GM12878 (cell line): ENCODE measurements around the gene SGTA. TPM values are rescaled to one million over a fixed set of nuclear protein-coding genes. Genes with fewer than 3 reads are reported as not detected.

ENCODE experiments used
- ATAC-seq: fragments of 200-7000 bp; cut with Tn5 transposase; 3 replicates; pipeline ENCODE4 v1.9.1; 2020; ENCODE audit warnings: mild to moderate bottlenecking, moderate library complexity
- BruUV-seq: library from RNA; stranded (reverse); fragments of 400-500 nt; replicated peaks from 2 replicates; lab custom pipeline; 2021; lab: Mats Ljungman, UMichigan
- CTCF ChIA-PET: fragments of 300-600 bp; sonication (Branson Sonifier 250); formaldehyde crosslinking; extraction: SDS; loops from one replicate; lab custom pipeline; 2021; ENCODE audit warnings: inconsistent platforms; lab: Yijun Ruan, JAX
- POLR2A ChIA-PET: fragments of 350-600 bp; formaldehyde crosslinking; extraction: SDS; loops from one replicate; lab custom pipeline; 2021; ENCODE audit warnings: inconsistent platforms; lab: Charles Lee
- RAD21 ChIA-PET: fragments of 300-600 bp; sonication (Branson Sonifier 250); formaldehyde crosslinking; loops from one replicate; lab custom pipeline; 2023; ENCODE audit warnings: antibody characterized with exemption; ENCODE audit not compliant: unreplicated experiment; lab: Charles Lee
- SMC1A ChIA-PET: fragments of 300-600 bp; sonication (Branson Sonifier 250); formaldehyde crosslinking; loops from one replicate; lab custom pipeline; 2023; ENCODE audit not compliant: unreplicated experiment, uncharacterized antibody; lab: Charles Lee
- DNase-seq: peaks from one replicate; pipeline ENCODE4 v3.0.0-alpha.2; 2011; ENCODE audit warnings: low read depth, low spot score
- FAIRE-seq: peaks from 3 replicates; lab custom pipeline; 2011; peaks lifted over from hg19 to GRCh38; lab: Jason Lieb, UNC
- H2AFZ ChIP-seq: 2 replicates; pipeline ENCODE4 v1.6.0; 2011; ENCODE audit warnings: low read depth, low read length, control low read depth; ENCODE audit not compliant: control insufficient read depth
- H3K27ac ChIP-seq: 2 replicates; pipeline ENCODE4 v1.5.1; 2011; ENCODE audit warnings: control low read depth; ENCODE audit not compliant: control insufficient read depth, insufficient read depth
- H3K27me3 ChIP-seq, 2 experiments: replicated peaks in 1 of 2; 2 replicates each; pipeline versions ENCODE4 v1.6.0 to v1.6.1; 2011; ENCODE audit warnings: low read length in 1 of 2; ENCODE audit not compliant: control insufficient read depth in 2 of 2, insufficient read depth in 2 of 2
- H3K36me3 ChIP-seq, 2 experiments: 2 replicates each; pipeline ENCODE4 v1.5.1; 2011; ENCODE audit warnings: low read length in 1 of 2; ENCODE audit not compliant: control insufficient read depth in 2 of 2, insufficient read depth in 2 of 2
- H3K4me1 ChIP-seq: 2 replicates; pipeline ENCODE4 v1.6.1; 2011; ENCODE audit warnings: mild to moderate bottlenecking, low read length, moderate library complexity, mixed read lengths; ENCODE audit not compliant: control insufficient read depth, insufficient read depth
- H3K4me2 ChIP-seq: 2 replicates; pipeline ENCODE4 v1.6.0; 2011; ENCODE audit warnings: control low read depth; ENCODE audit not compliant: control insufficient read depth, insufficient read depth
- H3K4me3 ChIP-seq: fragments of 200-600 bp; sonication (generic); 2 replicates; pipeline ENCODE4 v1.5.1; 2016
- H3K79me2 ChIP-seq: 2 replicates; pipeline ENCODE4 v1.6.0; 2011; ENCODE audit warnings: low read length; ENCODE audit not compliant: control insufficient read depth, insufficient read depth
- H3K9ac ChIP-seq: 2 replicates; pipeline ENCODE4 v1.8.0; 2011; ENCODE audit warnings: low read length, control low read depth, mixed read lengths; ENCODE audit not compliant: control insufficient read depth, insufficient read depth
- H3K9me3 ChIP-seq: replicated peaks from 3 replicates; pipeline ENCODE4 v1.5.1; 2011; ENCODE audit warnings: mild to moderate bottlenecking, low read length; ENCODE audit not compliant: control insufficient read depth, insufficient read depth
- H4K20me1 ChIP-seq: 2 replicates; pipeline ENCODE4 v1.6.0; 2011; ENCODE audit not compliant: control insufficient read depth, insufficient read depth
- CBFB ChIP-seq: IDR thresholded peaks from 2 replicates; pipeline ENCODE4 v1.6.1; 2016; ENCODE audit warnings: antibody characterized with exemption, low read depth
- CHD4 ChIP-seq: fragments of 200-600 bp; sonication (generic); IDR thresholded peaks from 2 replicates; pipeline ENCODE4 v1.6.1; 2016; ENCODE audit warnings: mild to moderate bottlenecking
- CREM ChIP-seq: IDR thresholded peaks from 2 replicates; pipeline ENCODE4 v1.6.1; 2014; ENCODE audit warnings: antibody characterized with exemption, low read depth
- E4F1 ChIP-seq: fragments of 450-650 bp; IDR thresholded peaks from 2 replicates; pipeline ENCODE4 v1.6.1; 2018; ENCODE audit warnings: borderline replicate concordance, mild to moderate bottlenecking; ENCODE audit not compliant: partially characterized antibody
- RELA ChIP-seq: fragments of 450-650 bp; IDR thresholded peaks from 2 replicates; pipeline ENCODE4 v1.8.0; 2014; ENCODE audit warnings: borderline replicate concordance; ENCODE audit not compliant: partially characterized antibody
- SRF ChIP-seq, 2 experiments: IDR thresholded peaks; 2 replicates each; pipeline ENCODE4 v1.6.1; 2011; ENCODE audit warnings: low read depth in 2 of 2, low read length in 2 of 2, mild to moderate bottlenecking in 1 of 2, moderate library complexity in 1 of 2
- SUZ12 ChIP-seq: fragments of 200-600 bp; sonication (generic); IDR thresholded peaks from one replicate; pipeline ENCODE4 v1.6.1; 2018; ENCODE audit warnings: antibody characterized with exemption, mild to moderate bottlenecking; ENCODE audit not compliant: unreplicated experiment
- ZBTB4 ChIP-seq: fragments of 450-650 bp; formaldehyde crosslinking; IDR thresholded peaks from 2 replicates; pipeline ENCODE4 v1.4.0; 2022; ENCODE audit warnings: mild to moderate bottlenecking, moderate library complexity
- WGBS: methylation state at CpG from one replicate; pipeline ENCODE4 v1.1.6; 2016; ENCODE audit warnings: low lambda C conversion rate; ENCODE audit not compliant: insufficient replicate concordance, insufficient coverage; ENCODE audit errors: missing lambda C conversion rate; 5-methylcytosine and 5-hydroxymethylcytosine counted together
- in situ Hi-C: fragments of 300-500 bp; cut with MboI; formaldehyde crosslinking; loops from 9 replicates; pipeline ENCODE4 v1.14.3; 2018; ENCODE audit warnings: mixed read lengths
- intact Hi-C: fragments of 100-400 bp; cut with micrococcal nuclease; formaldehyde crosslinking; loops from one replicate; pipeline ENCODE4 v1.14.2; 2022; ENCODE audit not compliant: unreplicated experiment
- polyA plus RNA-seq, 11 experiments: library from polyadenylated mRNA; depleted of rRNA in 4 of 11; unstranded in 6 of 11; stranded (reverse) in 5 of 11; fragments of >200 nt; fragmentation: Nextera tagmentation in 4 of 11; fragmentation: Illumina TruSeq in 1 of 11; extraction: Ambion mirVana in 4 of 11; extraction: Trizol in 1 of 11; gene quantifications; 1 replicate in 1 of 11; 2 replicates in 10 of 11; pipeline versions ENCODE4 v1.2.1 to v1.2.3, GENCODE V29; 2011 to 2016; ENCODE audit warnings: inconsistent platforms in 2 of 11, missing spikeins in 2 of 11, low read depth in 1 of 11
- total RNA-seq, 4 experiments: library from RNA; depleted of rRNA in 3 of 4; stranded (reverse); fragments of >200 nt in 3 of 4; fragmentation: Illumina TruSeq in 1 of 4; extraction: Trizol in 1 of 4; gene quantifications; 2 replicates each; pipeline versions ENCODE4 v1.2.1 to v1.2.3, GENCODE V29; 2013 to 2021

SGTA gene
- total and polyA plus RNA-seq, 10 of the 15 experiments (the other 5 are each of a cell fraction or from before 2014, with no cell fraction given): 2.0 to 102 (median 48.2) TPM

- no peak overlapping the region for H3K27ac ChIP-seq
- TF ChIP-seq SRF (IDR thresholded peaks at IDR 0.05; ENCODE audit: low read depth in 2 of 2, low read length in 2 of 2): no peak
- no peak for TF ChIP-seq CHD4
- TF ChIP-seq ZBTB4 (CRISPR knock-in tag): no peak
- TF ChIP-seq CBFB: no peak
- no peak for TF ChIP-seq E4F1
- TF ChIP-seq CREM: no peak
- no peak for TF ChIP-seq SUZ12
- TF ChIP-seq RELA: no peak
- POLR2A ChIA-PET: no interaction called here
- intact Hi-C loops (no loop called here), in situ Hi-C loops (no loop called here)
- ATAC-seq (no peak), DNase-seq (no peak), FAIRE-seq (no peak)
- RAD21 ChIA-PET: no interaction called here
- peaks cover 17 to 31% of the 10 kb centered on the region in 2 experiments for H3K36me3 ChIP-seq
- 96% methylated on average over 16 of the region's 16 CpGs for WGBS
- H3K27me3 ChIP-seq: no peaks in the 10 kb centered on the region
- BruUV-seq: no TSS peak
- no peak overlapping the region for H3K9ac ChIP-seq
- no peaks in the 10 kb centered on the region; the same call in 1 of the 2 replicates for H3K79me2 ChIP-seq
- H3K4me3 ChIP-seq: no peak overlapping the region
- H3K9me3 ChIP-seq: no peaks in the 10 kb centered on the region; the same call in 2 of the 3 replicates
- CTCF ChIA-PET: no interaction called here
- SMC1A ChIA-PET: interaction anchor here (0.6 kb wide), 1 partner anchor 45 kb away, joined by 3 read pairs; no protein-coding TSS in a partner anchor
- no peaks in the 10 kb centered on the region for H4K20me1 ChIP-seq
- H3K4me2 ChIP-seq: no peak overlapping the region
- H3K4me1 ChIP-seq: no peaks in the 10 kb centered on the region
- H2AFZ ChIP-seq: no peak overlapping the region
These were observed 15.1 kb upstream of the SGTA start for GRCh38 chr19:2798158-2798685.
